Suprapubic skin (tissue), 4 donors: Measurements from ENCODE around the gene GNA15. TPM values are rescaled to one million over a fixed set of nuclear protein-coding genes. Genes with fewer than 3 reads are reported as not detected.
A peak's percentile ranks its signal among the peaks of the same experiment; 100 is the strongest.

Source experiments
- DNase-seq, 2 donors: peaks; one replicate each; pipeline ENCODE4 v3.0.0-alpha.2; 2019; ENCODE audit warnings: low spot score in 2 of 2
- H3K27ac ChIP-seq: fragments of 200-600 bp; sonication (generic); one replicate; pipeline ENCODE4 v1.5.1; 2019
- H3K27me3 ChIP-seq: fragments of 200-600 bp; sonication (generic); one replicate; pipeline ENCODE4 v1.5.1; 2019
- H3K36me3 ChIP-seq: fragments of 200-600 bp; sonication (generic); one replicate; pipeline ENCODE4 v1.5.1; 2019
- H3K4me1 ChIP-seq: fragments of 200-600 bp; sonication (generic); one replicate; pipeline ENCODE4 v1.5.1; 2019
- H3K4me3 ChIP-seq: fragments of 200-600 bp; sonication (generic); one replicate; pipeline ENCODE4 v1.5.1; 2019; ENCODE audit warnings: mild to moderate bottlenecking
- H3K9me3 ChIP-seq: fragments of 200-600 bp; sonication (generic); one replicate; pipeline ENCODE4 v1.5.1; 2019
- EP300 ChIP-seq: sonication (generic); formaldehyde crosslinking; IDR thresholded peaks from one replicate; pipeline ENCODE4 v1.6.1; 2017; ENCODE audit warnings: antibody characterized with exemption
- POLR2A ChIP-seq, 2 donors: fragments of 450-650 bp; IDR thresholded peaks; one replicate each; pipeline ENCODE4 v1.6.1; 2017; ENCODE audit warnings: antibody characterized with exemption in 2 of 2, mild to moderate bottlenecking in 2 of 2, moderate library complexity in 2 of 2
- POLR2AphosphoS5 ChIP-seq, 3 donors: sonication (generic); formaldehyde crosslinking; IDR thresholded peaks; one replicate each; pipeline ENCODE4 v1.6.1; 2017; ENCODE audit warnings: antibody characterized with exemption in 3 of 3
- WGBS: methylation state at CpG from one replicate; pipeline ENCODE4 v1.1.5; 2018; 5-methylcytosine and 5-hydroxymethylcytosine counted together
- total RNA-seq, 4 donors: library from RNA; depleted of rRNA; stranded (reverse); fragments of >200 nt; gene quantifications; one replicate each; pipeline ENCODE4 v1.1.0, GENCODE V29; 2016
- TF ChIP-seq, protein P1 (sequence below), 2 donors: fragments of 200-600 bp in 1 of 2; fragments of 450-650 bp in 1 of 2; sonication (generic) in 1 of 2; IDR thresholded peaks; one replicate each; pipeline ENCODE4 v1.5.1; 2016 to 2019; ENCODE audit warnings: antibody characterized with exemption in 2 of 2, mild to moderate bottlenecking in 1 of 2, moderate library complexity in 1 of 2

The GNA15 gene
- total RNA-seq, 4 donors from 2014 or later: 29.9 to 117 (median 85.0) TPM

DNA sequence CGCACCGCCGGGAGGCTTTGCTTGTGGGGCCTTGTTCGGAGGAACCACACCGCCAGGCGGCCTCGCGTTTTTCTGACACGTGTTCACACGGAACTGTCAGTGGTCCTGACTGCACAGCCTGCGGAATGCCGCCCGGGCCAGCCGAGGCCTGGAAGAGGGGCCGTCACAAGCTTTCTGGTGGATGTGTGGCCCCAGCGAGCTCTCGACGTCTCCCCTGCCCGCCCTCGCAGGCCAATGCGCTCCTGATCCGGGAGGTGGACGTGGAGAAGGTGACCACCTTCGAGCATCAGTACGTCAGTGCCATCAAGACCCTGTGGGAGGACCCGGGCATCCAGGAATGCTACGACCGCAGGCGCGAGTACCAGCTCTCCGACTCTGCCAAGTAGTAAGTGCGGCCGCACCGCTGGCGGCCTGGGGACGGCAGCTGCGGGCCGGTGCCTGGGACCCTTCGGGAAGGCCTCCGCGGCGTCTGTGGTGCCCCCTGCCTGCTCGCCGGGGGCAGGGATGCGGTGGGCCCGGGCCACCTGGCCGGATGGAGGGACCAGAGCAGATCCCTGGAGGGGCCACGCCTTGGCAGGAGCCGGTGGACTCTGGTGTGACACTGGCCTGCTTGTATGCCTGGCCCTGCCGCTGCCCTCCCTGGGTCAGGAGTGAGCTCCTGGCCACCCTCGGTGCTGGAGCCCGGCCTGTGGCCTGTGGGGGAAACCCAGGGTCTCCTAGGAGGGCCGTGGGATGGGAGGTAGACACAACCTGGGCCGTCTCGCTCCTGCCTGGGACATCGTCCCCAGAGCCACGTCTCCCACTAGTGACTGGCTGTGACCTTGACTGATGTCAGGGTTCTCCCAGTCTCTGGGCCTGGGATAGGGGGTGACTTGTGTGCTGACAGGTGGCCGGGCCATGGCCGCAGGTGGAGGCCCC, 22.5 kb upstream of the GNA15 start:
- no peaks in the 10 kb centered on the region for H3K9me3 ChIP-seq
- H3K4me3 ChIP-seq: no peak overlapping the region
- 85% methylated on average over 13 of the region's 59 CpGs for WGBS
- peaks cover 8% of the 10 kb centered on the region for H3K4me1 ChIP-seq
- no peaks in the 10 kb centered on the region for H3K27me3 ChIP-seq
- no peak for DNase-seq
- no peak overlapping the region for H3K27ac ChIP-seq
- TF ChIP-seq, protein P1, sequence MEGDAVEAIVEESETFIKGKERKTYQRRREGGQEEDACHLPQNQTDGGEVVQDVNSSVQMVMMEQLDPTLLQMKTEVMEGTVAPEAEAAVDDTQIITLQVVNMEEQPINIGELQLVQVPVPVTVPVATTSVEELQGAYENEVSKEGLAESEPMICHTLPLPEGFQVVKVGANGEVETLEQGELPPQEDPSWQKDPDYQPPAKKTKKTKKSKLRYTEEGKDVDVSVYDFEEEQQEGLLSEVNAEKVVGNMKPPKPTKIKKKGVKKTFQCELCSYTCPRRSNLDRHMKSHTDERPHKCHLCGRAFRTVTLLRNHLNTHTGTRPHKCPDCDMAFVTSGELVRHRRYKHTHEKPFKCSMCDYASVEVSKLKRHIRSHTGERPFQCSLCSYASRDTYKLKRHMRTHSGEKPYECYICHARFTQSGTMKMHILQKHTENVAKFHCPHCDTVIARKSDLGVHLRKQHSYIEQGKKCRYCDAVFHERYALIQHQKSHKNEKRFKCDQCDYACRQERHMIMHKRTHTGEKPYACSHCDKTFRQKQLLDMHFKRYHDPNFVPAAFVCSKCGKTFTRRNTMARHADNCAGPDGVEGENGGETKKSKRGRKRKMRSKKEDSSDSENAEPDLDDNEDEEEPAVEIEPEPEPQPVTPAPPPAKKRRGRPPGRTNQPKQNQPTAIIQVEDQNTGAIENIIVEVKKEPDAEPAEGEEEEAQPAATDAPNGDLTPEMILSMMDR (IDR thresholded peaks at IDR 0.05): no peak
- no peak for TF ChIP-seq EP300
- no peak for TF ChIP-seq POLR2A (IDR thresholded peaks at IDR 0.05)
- TF ChIP-seq POLR2AphosphoS5 (IDR thresholded peaks at IDR 0.05): no peak
- peaks cover 59% of the 10 kb centered on the region for H3K36me3 ChIP-seq

DNA sequence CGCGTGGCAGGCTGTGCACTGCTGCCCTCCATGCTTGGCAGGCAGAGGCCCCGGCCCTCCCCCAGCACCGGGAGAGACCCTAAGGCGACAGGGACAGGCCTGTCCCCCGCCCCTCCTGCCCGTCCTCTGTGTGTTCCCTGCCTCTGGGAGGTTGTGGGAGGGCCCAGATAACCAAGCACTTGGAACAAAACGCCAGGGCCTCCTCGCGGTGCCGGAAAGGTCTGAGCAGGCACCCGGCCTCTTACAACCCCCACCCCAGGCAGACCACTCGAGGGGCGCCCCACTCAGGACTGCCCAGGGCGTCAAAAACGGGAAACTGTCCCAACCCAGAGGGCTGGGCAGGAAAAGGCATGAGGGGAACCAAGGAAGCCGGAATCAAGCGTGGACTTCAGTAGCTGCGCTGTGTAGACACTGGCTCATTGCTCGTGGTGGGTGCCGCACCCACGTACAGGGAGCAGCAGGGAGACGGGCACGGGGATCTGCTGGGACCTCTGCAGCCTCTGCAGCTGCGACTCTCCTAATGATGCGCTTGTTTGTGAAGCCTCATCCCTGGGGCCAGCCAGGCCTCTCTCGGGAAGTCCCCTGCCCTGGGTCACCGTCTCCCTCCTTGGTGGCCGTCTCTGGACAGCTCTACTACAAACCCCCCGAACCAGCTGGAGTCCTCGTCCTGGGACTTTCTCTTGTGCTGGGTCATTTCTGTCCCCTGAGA, 21.7 kb upstream of the GNA15 start:
- DNase-seq: no peak
- Histone ChIP-seq H3K36me3 (peaks cover 67% of the 10 kb centered on the region), H3K27me3 (no peaks in the 10 kb centered on the region), H3K4me3 (no peak overlapping the region), H3K9me3 (no peaks in the 10 kb centered on the region), H3K27ac (no peak overlapping the region), H3K4me1 (peaks cover 8% of the 10 kb centered on the region)
- TF ChIP-seq POLR2AphosphoS5 (IDR thresholded peaks at IDR 0.05) (no peak), EP300 (no peak), POLR2A (IDR thresholded peaks at IDR 0.05) (no peak)
- TF ChIP-seq, protein P1 (IDR thresholded peaks at IDR 0.05): no peak
- WGBS: 93% methylated on average over 15 of the region's 31 CpGs

DNA sequence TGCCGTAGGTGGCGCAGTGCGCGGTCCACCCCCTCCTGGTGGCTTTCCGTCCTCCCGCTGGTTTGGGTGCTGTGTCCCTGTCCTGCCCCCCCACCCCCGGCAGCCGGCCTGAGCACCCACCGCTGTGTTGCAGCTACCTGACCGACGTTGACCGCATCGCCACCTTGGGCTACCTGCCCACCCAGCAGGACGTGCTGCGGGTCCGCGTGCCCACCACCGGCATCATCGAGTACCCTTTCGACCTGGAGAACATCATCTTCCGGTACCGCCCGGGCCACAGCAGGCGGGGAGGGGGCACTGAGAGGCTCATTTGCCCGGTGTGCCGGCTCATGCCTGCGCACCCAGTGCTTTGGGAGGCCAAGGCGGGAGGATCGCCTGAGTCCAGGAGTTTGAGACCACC, 21.0 kb upstream of the GNA15 start:
- no peak for TF ChIP-seq POLR2A (IDR thresholded peaks at IDR 0.05)
- no peak for TF ChIP-seq POLR2AphosphoS5 (IDR thresholded peaks at IDR 0.05)
- TF ChIP-seq EP300: no peak
- TF ChIP-seq, protein P1 (IDR thresholded peaks at IDR 0.05): no peak
- Histone ChIP-seq H3K27me3 (no peaks in the 10 kb centered on the region), H3K4me3 (no peak overlapping the region), H3K36me3 (peaks cover 74% of the 10 kb centered on the region), H3K4me1 (peaks cover 8% of the 10 kb centered on the region), H3K27ac (no peak overlapping the region), H3K9me3 (no peaks in the 10 kb centered on the region)
- peak in 1 of 2 donors; percentile 66 for DNase-seq
- 96% methylated on average over 23 of the region's 29 CpGs for WGBS

DNA sequence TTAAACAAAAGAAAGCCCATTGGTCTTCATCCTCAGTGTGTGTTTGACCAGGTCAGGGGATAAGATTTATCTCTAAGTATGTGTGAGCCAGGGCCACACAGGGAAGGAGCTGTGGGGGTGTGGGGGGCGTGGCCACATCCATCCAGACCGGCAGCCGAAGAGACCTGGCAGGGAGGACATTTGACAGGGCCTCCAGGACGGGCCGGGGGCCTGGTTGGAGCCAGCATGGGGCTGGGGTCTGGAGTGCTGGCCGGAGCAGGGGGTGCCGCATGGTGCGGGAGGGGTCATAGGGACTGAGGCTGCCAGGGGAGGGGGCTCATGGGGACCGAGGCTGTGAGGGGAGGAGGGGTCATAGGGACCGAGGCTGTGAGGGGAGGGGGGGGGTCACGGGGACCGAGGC, 20.4 kb upstream of the GNA15 start:
- no peak for DNase-seq
- H3K9me3 ChIP-seq: no peaks in the 10 kb centered on the region
- no peak for TF ChIP-seq POLR2AphosphoS5 (IDR thresholded peaks at IDR 0.05)
- TF ChIP-seq, protein P1 (IDR thresholded peaks at IDR 0.05): no peak
- no peak for TF ChIP-seq POLR2A (IDR thresholded peaks at IDR 0.05)
- TF ChIP-seq EP300: no peak
- H3K36me3 ChIP-seq: peaks cover 75% of the 10 kb centered on the region
- peaks cover 8% of the 10 kb centered on the region for H3K4me1 ChIP-seq
- H3K27ac ChIP-seq: no peak overlapping the region
- 80% methylated on average over 12 of the region's 12 CpGs for WGBS
- no peaks in the 10 kb centered on the region for H3K27me3 ChIP-seq
- no peak overlapping the region for H3K4me3 ChIP-seq
